Chondrocyte (in vitro differentiated cells): ENCODE data around the gene LARGE1. TPM values are rescaled to one million over a fixed set of nuclear protein-coding genes. Genes with fewer than 3 reads are reported as not detected.

Experiments used
- DNase-seq: peaks from one replicate; pipeline ENCODE4 v3.0.0; 2021; ENCODE audit warnings: mixed read lengths, low spot score
- H3K27ac Mint-ChIP-seq: one replicate; pipeline ENCODE4 v1.8.0; 2021; ENCODE audit warnings: mild to moderate bottlenecking, moderate library complexity, mixed read lengths; ENCODE audit not compliant: unreplicated experiment
- H3K27me3 Mint-ChIP-seq: 2 replicates; pipeline ENCODE4 v1.8.0; 2021; ENCODE audit warnings: low read depth, mixed read lengths
- H3K36me3 Mint-ChIP-seq: 2 replicates; pipeline ENCODE4 v1.8.0; 2021; ENCODE audit warnings: low read depth, mixed read lengths
- H3K4me1 Mint-ChIP-seq: 2 replicates; pipeline ENCODE4 v1.8.0; 2021; ENCODE audit warnings: low read depth, mild to moderate bottlenecking, mixed read lengths
- H3K4me3 Mint-ChIP-seq: one replicate; pipeline ENCODE4 v1.8.0; 2021; ENCODE audit warnings: mild to moderate bottlenecking, moderate library complexity, mixed read lengths; ENCODE audit not compliant: unreplicated experiment
- H3K9me3 Mint-ChIP-seq: 2 replicates; pipeline ENCODE4 v1.8.0; 2021; ENCODE audit warnings: low read depth, mixed read lengths
- CTCF ChIP-seq: fragments of 200-600 bp; sonication (generic); IDR thresholded peaks from 2 replicates; pipeline ENCODE4 v1.5.0; 2021; ENCODE audit warnings: antibody characterized with exemption, mild to moderate bottlenecking, moderate library complexity
- total RNA-seq: library from RNA; stranded (reverse); gene quantifications from 3 replicates; pipeline ENCODE4 v1.2.1, GENCODE V29; 2021

Gene LARGE1
- total RNA-seq, 1 donor from 2014 or later = 21.3 TPM

GRCh38 chr22:33565580-33565995 lies 354.7 kb downstream of the LARGE1 start:
- peaks cover 4% of the 10 kb centered on the region for H3K36me3 Mint-ChIP-seq

GRCh38 chr22:33564683-33565082 lies 355.6 kb downstream of the LARGE1 start:
- no peak for TF ChIP-seq CTCF
- Mint-ChIP-seq H3K4me1 (peaks cover 2% of the 10 kb centered on the region), H3K27me3 (no peaks in the 10 kb centered on the region), H3K9me3 (no peaks in the 10 kb centered on the region), H3K36me3 (peaks cover 4% of the 10 kb centered on the region), H3K27ac (no peak overlapping the region), H3K4me3 (no peak overlapping the region)
- DNase-seq = no peak

More at GRCh38 chr22:33565580-33565995, 354.7 kb downstream of the LARGE1 start:
- TF ChIP-seq CTCF = no peak
- Mint-ChIP-seq H3K4me3 (no peak overlapping the region), H3K27ac (no peak overlapping the region), H3K4me1 (peaks cover 2% of the 10 kb centered on the region), H3K9me3 (no peaks in the 10 kb centered on the region), H3K27me3 (no peaks in the 10 kb centered on the region)
- no peak for DNase-seq

- Mint-ChIP-seq H3K36me3 (peaks cover 4% of the 10 kb centered on the region), H3K4me3 (no peak overlapping the region), H3K4me1 (no peaks in the 10 kb centered on the region), H3K27me3 (no peaks in the 10 kb centered on the region), H3K27ac (no peak overlapping the region), H3K9me3 (no peaks in the 10 kb centered on the region)
- no peak for DNase-seq
- TF ChIP-seq CTCF = no peak
Measured at GRCh38 chr22:33563220-33563964, 356.9 kb downstream of the LARGE1 start.

- Mint-ChIP-seq H3K9me3 (no peaks in the 10 kb centered on the region), H3K4me1 (no peaks in the 10 kb centered on the region), H3K4me3 (no peak overlapping the region), H3K36me3 (peaks cover 4% of the 10 kb centered on the region), H3K27ac (no peak overlapping the region), H3K27me3 (no peaks in the 10 kb centered on the region)
- no peak for DNase-seq
- TF ChIP-seq CTCF = no peak
Measured at GRCh38 chr22:33562501-33562900, 357.8 kb downstream of the LARGE1 start.

GRCh38 chr22:33561149-33561807 lies 359.0 kb downstream of the LARGE1 start:
- H3K36me3 Mint-ChIP-seq = peaks cover 4% of the 10 kb centered on the region
- H3K4me1 Mint-ChIP-seq = no peaks in the 10 kb centered on the region
- TF ChIP-seq CTCF = no peak
- H3K27me3 Mint-ChIP-seq = no peaks in the 10 kb centered on the region
- no peak for DNase-seq
- H3K9me3 Mint-ChIP-seq = no peaks in the 10 kb centered on the region
- H3K27ac Mint-ChIP-seq = no peak overlapping the region
- no peak overlapping the region for H3K4me3 Mint-ChIP-seq
